Thoracic aorta (tissue), 2 donors: Measurements from ENCODE around the gene RUNDC1. TPM values are rescaled to one million over a fixed set of nuclear protein-coding genes. Genes with fewer than 3 reads are reported as not detected.

Experiments
- total RNA-seq, 2 donors: library from RNA; depleted of rRNA; stranded (reverse); fragments of >200 nt; gene quantifications; one replicate each; pipeline versions ENCODE4 v1.1.0 to v1.2.3, GENCODE V29; 2016

RUNDC1 gene
- total RNA-seq, 2 donors from 2014 or later, result 16.6 to 17.9 TPM

Other genes with a start within 250 kb of the RUNDC1 start
- gene EZH1, start 235.5 kb upstream of the RUNDC1 start, total RNA-seq, result 10 to 100 TPM; 66.3 to 75.2 TPM
- 10 to 100 TPM; 11.0 to 32.3 TPM for gene RAMP2, start 219.3 kb upstream of the RUNDC1 start, total RNA-seq
- 10 to 100 TPM; 18.5 to 24.2 TPM for gene VPS25, start 207.1 kb upstream of the RUNDC1 start, total RNA-seq
- gene WNK4, start 200.0 kb upstream of the RUNDC1 start, total RNA-seq, result not detected
- gene COA3, start 181.9 kb upstream of the RUNDC1 start, total RNA-seq, result 10 to 100 TPM; 34.3 to 36.1 TPM
- not detected for gene CNTD1, start 181.7 kb upstream of the RUNDC1 start, total RNA-seq
- gene BECN1, start 156.3 kb upstream of the RUNDC1 start, total RNA-seq, result 100 to 1,000 TPM in 1 of 2 donors, 10 to 100 TPM in 1; 99.6 to 122 TPM
- 10 to 100 TPM; 41.2 to 82.5 TPM for gene PSME3, start 147.2 kb upstream of the RUNDC1 start, total RNA-seq
- gene AOC2, start 136.0 kb upstream of the RUNDC1 start, total RNA-seq, result 1 to 10 TPM in 1 of 2 donors, under 1 TPM in 1; 0.68 to 2.8 TPM
- 100 to 1,000 TPM; 117 to 146 TPM for gene AOC3, start 129.4 kb upstream of the RUNDC1 start, total RNA-seq
- not detected for gene G6PC1, start 79.8 kb upstream of the RUNDC1 start, total RNA-seq
- gene AARSD1, start 16.1 kb upstream of the RUNDC1 start, total RNA-seq, result 10 to 100 TPM; 26.0 to 35.5 TPM
- gene PTGES3L, start 485 bp upstream of the RUNDC1 start, total RNA-seq, result 1 to 10 TPM; 1.5 to 2.0 TPM
- 100 to 1,000 TPM; 535 to 569 TPM for gene RPL27, start 17.9 kb downstream of the RUNDC1 start, total RNA-seq
- gene IFI35, start 26.2 kb downstream of the RUNDC1 start, total RNA-seq, result 10 to 100 TPM; 34.4 to 34.8 TPM
- gene VAT1, start 41.8 kb downstream of the RUNDC1 start, total RNA-seq, result 100 to 1,000 TPM in 1 of 2 donors, 10 to 100 TPM in 1; 91.5 to 158 TPM
- gene RND2, start 44.7 kb downstream of the RUNDC1 start, total RNA-seq, result 1 to 10 TPM in 1 of 2 donors, under 1 TPM in 1; 0.81 to 2.4 TPM
- gene BRCA1, start 144.8 kb downstream of the RUNDC1 start, total RNA-seq, result 10 to 100 TPM in 1 of 2 donors, 1 to 10 TPM in 1; 8.6 to 21.1 TPM
- 100 to 1,000 TPM in 1 of 2 donors, 10 to 100 TPM in 1; 92.1 to 101 TPM for gene NBR1, start 190.6 kb downstream of the RUNDC1 start, total RNA-seq
- gene TMEM106A, start 231.3 kb downstream of the RUNDC1 start, total RNA-seq, result 10 to 100 TPM; 17.3 to 22.5 TPM
- not detected for gene CCDC200, start 248.1 kb downstream of the RUNDC1 start, total RNA-seq